ENCODE measurements around the gene SPATA32. TPM values are rescaled to one million over a fixed set of nuclear protein-coding genes. Genes with fewer than 3 reads are reported as not detected.

Gene SPATA32
- total RNA-seq, 1 experiment from 2014 or later: 0.81 TPM

DNA sequence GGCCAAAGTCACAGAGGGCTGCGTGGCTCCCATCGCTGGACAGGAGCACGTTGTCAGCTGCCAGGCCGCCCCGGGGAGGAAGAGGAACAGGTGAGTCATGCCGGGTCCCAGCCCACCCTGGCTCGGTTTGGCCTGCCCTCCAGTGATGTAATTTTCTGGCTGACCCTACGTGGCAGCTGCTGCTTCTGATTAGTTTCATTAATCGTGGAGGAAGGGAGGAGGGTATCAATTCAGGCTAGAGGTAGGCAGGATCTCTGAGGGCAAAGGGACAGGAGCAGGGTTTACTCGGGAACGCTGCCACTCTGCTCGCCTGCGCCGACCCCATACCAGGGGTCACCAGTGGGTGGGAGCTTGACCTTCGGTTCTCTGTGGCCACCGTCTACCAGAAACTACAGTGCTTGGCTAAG is 11.7 kb upstream of the SPATA32 start:
- Histone ChIP-seq H3K4me1 (ENCODE audit: insufficient read depth, low read length) (no peaks in the 10 kb centered on the region), H3K23ac (ENCODE audit: insufficient read length, low read depth, low read length) (no peak overlapping the region), H3K18ac (ENCODE audit: insufficient read length, low read depth, low read length) (no peak overlapping the region), H4K20me1 (ENCODE audit: control insufficient read depth, insufficient read depth, insufficient read length) (no peaks in the 10 kb centered on the region), H2AFZ (ENCODE audit: low read length) (no peak overlapping the region), H2AK5ac (ENCODE audit: insufficient read length, low read length) (no peak overlapping the region), H2BK20ac (ENCODE audit: low read depth, low read length, poor library complexity, severe bottlenecking) (no peak overlapping the region), H3K14ac (ENCODE audit: insufficient read depth, low read length) (no peak overlapping the region), H3K4me2 (ENCODE audit: insufficient read depth, insufficient read length, low read length) (no peak overlapping the region), H2BK15ac (ENCODE audit: low read depth, low read length) (no peak overlapping the region), H3K4ac (ENCODE audit: low read depth, low read length) (no peak overlapping the region), H3T11ph (ENCODE audit: low read length) (no peak overlapping the region), H3K9ac (ENCODE audit: extremely low read depth, insufficient read length, low read length) (no peak overlapping the region), H2BK12ac (ENCODE audit: insufficient read length, low read depth, low read length) (no peak overlapping the region), H2BK5ac (ENCODE audit: insufficient read length, low read length) (no peak overlapping the region), H3K27me3 (ENCODE audit: insufficient read depth, low read length) (no peaks in the 10 kb centered on the region), H3K9me3 (ENCODE audit: control insufficient read depth, low read depth, low read length) (no peaks in the 10 kb centered on the region), H4K8ac (replicated peaks; ENCODE audit: insufficient read length, low read depth, low read length) (no peak overlapping the region), H4K91ac (ENCODE audit: insufficient read length, low read depth, low read length) (no peak overlapping the region), H3K23me2 (ENCODE audit: insufficient read length, low read depth, low read length, poor library complexity, severe bottlenecking) (no peaks in the 10 kb centered on the region), H3K79me1 (ENCODE audit: insufficient read depth, low read depth, low read length, poor library complexity, severe bottlenecking) (no peaks in the 10 kb centered on the region), H3K56ac (ENCODE audit: insufficient read length, low read depth, low read length) (no peak overlapping the region), H3K27ac (ENCODE audit: insufficient read length, low read depth, low read length) (no peak overlapping the region), H2BK120ac (ENCODE audit: low read depth, low read length, poor library complexity, severe bottlenecking) (no peak overlapping the region), H3K79me2 (ENCODE audit: insufficient read depth, low read length) (no peaks in the 10 kb centered on the region), H4K5ac (ENCODE audit: insufficient read length, low read depth, low read length) (no peak overlapping the region)
- no peak for DNase-seq
- Mint-ChIP-seq H3K27me3 (ENCODE audit: low read depth) (no peaks in the 10 kb centered on the region), H3K4me3 (no peak overlapping the region), H3K9me3 (no peaks in the 10 kb centered on the region), H3K27ac (peak overlapping the region in 2 of 3 experiments; percentile 9 to 75; a peak in 2 of 7 replicates), H3K36me3 (ENCODE audit: insufficient read depth in 1 of 3, low read depth in 3 of 3) (peaks cover 10 to 24% (median 22%) of the 10 kb centered on the region in 3 experiments; a peak in 6 of 7 replicates), H3K4me1 (peaks cover 7 to 14% of the 10 kb centered on the region in 2 experiments)
- no CpG with 5 or more reads among the region's 16 CpGs for WGBS (ENCODE audit: extremely low coverage, insufficient read length, low lambda C conversion rate)
- no peak for TF ChIP-seq CTCF (conservative IDR thresholded peaks at IDR 0.05)
